Coronary artery (tissue), 2 donors: Measurements from ENCODE around the gene USF3.

Source experiments
- DNase-seq: peaks from one replicate; pipeline ENCODE4 v3.0.0-alpha.2; 2017; ENCODE audit warnings: low spot score
- H3K27ac ChIP-seq, 2 donors: fragments of 200-600 bp; sonication (generic); one replicate each; pipeline ENCODE4 v1.5.1; 2016 to 2019
- H3K4me3 ChIP-seq: fragments of 200-600 bp; sonication (generic); 2 replicates; pipeline ENCODE4 v1.5.1; 2016; ENCODE audit warnings: mild to moderate bottlenecking, moderate library complexity
- TF ChIP-seq, protein P1 (sequence below): fragments of 200-600 bp; sonication (generic); IDR thresholded peaks from one replicate; pipeline ENCODE4 v1.5.1; 2019; ENCODE audit warnings: antibody characterized with exemption

The USF3 gene

DNA sequence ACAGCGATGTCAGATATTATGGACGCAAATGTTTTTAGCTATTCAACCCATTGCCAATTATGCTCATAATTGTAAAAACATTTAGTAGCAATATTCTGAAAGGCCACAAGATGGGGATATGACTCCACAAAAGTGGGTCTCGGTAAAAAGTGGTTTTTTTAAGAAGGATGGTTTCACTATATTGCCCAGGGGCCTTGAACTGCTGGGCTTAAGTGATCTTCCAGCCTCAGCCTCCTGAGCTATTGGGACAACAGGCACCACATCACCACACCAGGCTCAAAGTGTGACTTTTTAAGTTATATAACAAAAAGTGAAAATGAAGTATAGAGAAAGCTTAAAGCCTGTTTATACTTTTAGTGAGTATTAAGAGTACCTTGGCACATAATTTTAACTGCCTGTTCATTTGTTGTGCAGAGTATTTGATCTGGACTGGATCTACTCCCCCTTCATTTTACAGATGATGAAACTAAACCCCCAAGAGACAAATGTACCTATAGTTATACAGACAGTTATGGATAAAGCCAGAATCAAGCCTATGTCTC lies 40.2 kb upstream of the USF3 start:
- Histone ChIP-seq H3K27ac (no peak overlapping the region), H3K4me3 (no peak overlapping the region)
- TF ChIP-seq, protein P1, sequence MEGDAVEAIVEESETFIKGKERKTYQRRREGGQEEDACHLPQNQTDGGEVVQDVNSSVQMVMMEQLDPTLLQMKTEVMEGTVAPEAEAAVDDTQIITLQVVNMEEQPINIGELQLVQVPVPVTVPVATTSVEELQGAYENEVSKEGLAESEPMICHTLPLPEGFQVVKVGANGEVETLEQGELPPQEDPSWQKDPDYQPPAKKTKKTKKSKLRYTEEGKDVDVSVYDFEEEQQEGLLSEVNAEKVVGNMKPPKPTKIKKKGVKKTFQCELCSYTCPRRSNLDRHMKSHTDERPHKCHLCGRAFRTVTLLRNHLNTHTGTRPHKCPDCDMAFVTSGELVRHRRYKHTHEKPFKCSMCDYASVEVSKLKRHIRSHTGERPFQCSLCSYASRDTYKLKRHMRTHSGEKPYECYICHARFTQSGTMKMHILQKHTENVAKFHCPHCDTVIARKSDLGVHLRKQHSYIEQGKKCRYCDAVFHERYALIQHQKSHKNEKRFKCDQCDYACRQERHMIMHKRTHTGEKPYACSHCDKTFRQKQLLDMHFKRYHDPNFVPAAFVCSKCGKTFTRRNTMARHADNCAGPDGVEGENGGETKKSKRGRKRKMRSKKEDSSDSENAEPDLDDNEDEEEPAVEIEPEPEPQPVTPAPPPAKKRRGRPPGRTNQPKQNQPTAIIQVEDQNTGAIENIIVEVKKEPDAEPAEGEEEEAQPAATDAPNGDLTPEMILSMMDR, result peak; percentile 47
- no peak for DNase-seq

DNA sequence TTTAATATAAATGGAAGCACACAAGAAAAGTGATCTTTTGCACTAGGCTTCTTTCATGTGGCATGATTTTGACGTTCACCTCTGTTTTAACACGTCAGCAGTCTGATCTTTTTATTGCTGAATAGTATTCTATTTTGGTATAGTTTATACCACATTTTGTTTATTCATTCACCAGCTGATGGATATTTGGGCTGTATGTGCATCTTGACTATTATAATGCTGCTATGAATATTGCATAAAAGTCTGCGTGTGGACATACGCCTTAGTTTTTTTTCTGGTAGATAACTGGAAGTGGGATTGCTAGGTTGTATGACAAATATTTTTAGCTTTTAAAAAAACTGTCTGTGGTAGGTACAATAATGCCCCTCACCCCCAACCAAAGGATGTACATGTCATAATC lies 35.3 kb upstream of the USF3 start:
- Histone ChIP-seq H3K4me3 (no peak overlapping the region), H3K27ac (no peak overlapping the region)
- no peak for DNase-seq
- TF ChIP-seq, protein P1, result no peak

DNA sequence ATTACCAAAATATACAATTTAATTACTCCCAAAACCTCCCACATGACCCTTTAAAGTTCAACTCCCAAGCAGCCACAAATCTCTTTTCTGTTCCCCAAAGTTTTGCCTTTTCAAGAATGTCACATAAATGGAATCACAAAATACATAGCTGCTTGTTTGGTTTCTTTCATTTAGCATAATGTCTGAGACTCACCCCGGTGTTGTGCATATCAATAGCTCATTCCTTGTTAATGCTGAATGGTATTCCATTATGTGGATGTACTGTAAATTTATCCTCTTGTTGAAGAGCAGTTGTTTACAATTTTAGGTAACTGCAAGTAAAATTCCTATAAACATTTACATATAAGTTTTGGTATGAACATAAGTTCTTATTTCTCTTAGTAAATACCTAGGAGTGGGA lies 34.1 kb upstream of the USF3 start:
- TF ChIP-seq, protein P1, result no peak
- DNase-seq, result no peak
- no peak overlapping the region for H3K27ac ChIP-seq
- no peak overlapping the region for H3K4me3 ChIP-seq

DNA sequence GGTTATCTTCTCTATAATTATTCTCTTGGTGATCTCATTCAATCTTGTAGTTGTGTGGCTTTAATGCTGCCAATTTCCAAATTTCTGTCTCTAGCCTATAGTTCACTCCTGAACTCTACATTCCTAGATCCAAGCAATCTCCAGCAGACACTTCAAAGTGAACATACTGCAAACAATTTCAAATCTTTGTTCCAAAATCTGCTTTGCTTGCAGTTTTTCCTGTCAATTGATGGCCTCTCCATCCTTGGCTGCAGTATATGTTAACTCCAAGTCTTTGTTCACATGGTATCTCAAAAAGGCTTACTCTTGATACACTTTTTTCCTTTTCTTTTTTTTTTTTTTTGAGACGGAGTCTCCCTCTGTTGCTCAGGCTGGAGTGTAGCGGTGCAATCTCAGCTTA lies 32.2 kb upstream of the USF3 start:
- TF ChIP-seq, protein P1, result no peak
- no peak overlapping the region for H3K27ac ChIP-seq
- DNase-seq, result no peak
- H3K4me3 ChIP-seq, result no peak overlapping the region

DNA sequence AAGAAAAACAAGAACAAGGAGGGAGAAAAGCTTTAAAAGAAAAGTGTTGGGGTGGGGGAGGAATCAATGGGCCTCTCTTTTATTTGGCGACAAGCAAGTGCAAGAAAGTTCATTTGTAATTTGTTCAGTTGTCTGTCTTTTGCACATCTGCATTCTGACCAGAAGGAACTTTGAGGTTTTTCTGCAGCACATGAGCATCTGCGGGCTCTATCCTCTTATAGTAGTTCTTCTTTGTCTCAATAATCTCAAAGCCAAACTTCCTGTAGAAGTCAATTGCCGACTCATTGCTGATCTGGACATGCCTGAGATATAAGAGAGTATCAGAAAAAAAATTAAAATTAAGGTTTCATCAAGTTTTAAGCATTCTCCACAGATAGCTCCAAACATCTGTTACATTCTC lies 25.2 kb upstream of the USF3 start:
- Histone ChIP-seq H3K4me3 (no peak overlapping the region), H3K27ac (no peak overlapping the region)
- TF ChIP-seq, protein P1, result no peak
- no peak for DNase-seq

DNA sequence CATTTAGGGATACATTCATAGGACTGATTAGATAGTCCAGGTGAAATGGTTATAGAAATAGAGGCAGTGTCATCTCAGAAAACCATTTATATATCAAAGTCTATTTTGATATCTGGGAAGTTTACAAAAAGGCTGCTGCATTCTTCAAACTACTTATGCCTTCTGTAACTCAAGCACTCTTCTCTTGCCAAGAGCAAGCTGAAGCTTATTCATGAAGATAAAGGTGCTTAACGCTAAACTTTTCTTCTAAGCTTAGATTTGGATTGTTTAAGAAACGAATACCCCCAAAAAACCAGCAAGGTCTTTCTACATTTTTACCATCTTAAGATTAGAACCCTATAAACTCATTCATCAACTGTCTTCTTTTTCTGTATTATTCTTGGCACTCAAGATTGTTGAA lies 23.3 kb upstream of the USF3 start:
- TF ChIP-seq, protein P1, result no peak
- Histone ChIP-seq H3K4me3 (no peak overlapping the region), H3K27ac (no peak overlapping the region)
- no peak for DNase-seq

DNA sequence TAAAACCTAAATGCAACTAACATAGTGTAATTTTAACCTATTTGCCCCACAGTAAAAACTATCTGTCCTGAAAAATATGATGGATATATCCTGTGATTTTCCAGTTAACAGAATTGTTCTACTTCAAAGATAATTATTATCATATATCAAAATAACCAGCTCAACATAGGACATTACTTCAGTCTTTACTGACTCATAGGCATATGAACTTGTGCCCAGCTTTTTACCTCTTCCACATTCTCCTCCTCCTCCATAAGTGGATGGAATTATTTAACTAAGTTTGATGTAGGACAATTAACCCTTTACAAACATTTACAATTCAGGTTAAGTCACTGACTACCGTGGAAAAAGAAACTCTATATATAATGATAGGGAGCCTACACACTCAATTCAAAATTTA lies 22.9 kb upstream of the USF3 start:
- H3K27ac ChIP-seq, result no peak overlapping the region
- no peak for DNase-seq
- no peak overlapping the region for H3K4me3 ChIP-seq
- TF ChIP-seq, protein P1, result no peak
